SU-DHL-6 (cell line): Measurements from ENCODE around the gene TBATA.

Experiments used
- EZH2phosphoT487 ChIP-seq: fragments of 200-600 bp; sonication (generic), shearing (Covaris generic); conservative IDR thresholded peaks from 2 replicates; pipeline ENCODE4 v1.6.1; 2018; ENCODE audit warnings: mild to moderate bottlenecking, antibody characterized with exemption, low read length, moderate library complexity, mixed read lengths
- TF ChIP-seq, protein P1 (sequence below): fragments of 200-600 bp; sonication (generic); IDR thresholded peaks from one replicate; pipeline ENCODE4 v1.5.1; 2017; ENCODE audit warnings: antibody characterized with exemption, mild to moderate bottlenecking, low read length, moderate library complexity; ENCODE audit not compliant: insufficient read depth, poor library complexity, severe bottlenecking

DNA sequence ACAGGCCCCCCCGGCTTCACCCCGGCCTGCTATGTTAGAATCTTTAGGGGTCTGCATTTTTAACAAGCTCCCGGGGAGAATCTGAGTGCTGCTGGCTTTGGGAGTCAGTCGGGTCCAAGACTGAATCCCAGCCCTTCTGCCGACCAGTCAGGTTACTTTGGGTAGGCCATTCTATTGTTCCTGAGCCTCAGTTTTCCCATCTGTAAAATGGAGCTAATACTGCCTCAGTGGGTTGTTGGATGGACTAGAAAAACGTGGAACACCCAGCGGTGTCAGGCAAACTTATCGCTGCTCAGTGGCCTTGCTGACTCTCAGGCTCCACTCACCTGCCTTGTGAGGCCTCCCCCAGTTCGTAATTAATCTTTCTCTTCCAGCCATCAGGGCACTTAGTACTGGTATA, 11.7 kb downstream of the TBATA start:
- TF ChIP-seq, protein P1, sequence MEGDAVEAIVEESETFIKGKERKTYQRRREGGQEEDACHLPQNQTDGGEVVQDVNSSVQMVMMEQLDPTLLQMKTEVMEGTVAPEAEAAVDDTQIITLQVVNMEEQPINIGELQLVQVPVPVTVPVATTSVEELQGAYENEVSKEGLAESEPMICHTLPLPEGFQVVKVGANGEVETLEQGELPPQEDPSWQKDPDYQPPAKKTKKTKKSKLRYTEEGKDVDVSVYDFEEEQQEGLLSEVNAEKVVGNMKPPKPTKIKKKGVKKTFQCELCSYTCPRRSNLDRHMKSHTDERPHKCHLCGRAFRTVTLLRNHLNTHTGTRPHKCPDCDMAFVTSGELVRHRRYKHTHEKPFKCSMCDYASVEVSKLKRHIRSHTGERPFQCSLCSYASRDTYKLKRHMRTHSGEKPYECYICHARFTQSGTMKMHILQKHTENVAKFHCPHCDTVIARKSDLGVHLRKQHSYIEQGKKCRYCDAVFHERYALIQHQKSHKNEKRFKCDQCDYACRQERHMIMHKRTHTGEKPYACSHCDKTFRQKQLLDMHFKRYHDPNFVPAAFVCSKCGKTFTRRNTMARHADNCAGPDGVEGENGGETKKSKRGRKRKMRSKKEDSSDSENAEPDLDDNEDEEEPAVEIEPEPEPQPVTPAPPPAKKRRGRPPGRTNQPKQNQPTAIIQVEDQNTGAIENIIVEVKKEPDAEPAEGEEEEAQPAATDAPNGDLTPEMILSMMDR, result no peak
- no peak for TF ChIP-seq EZH2phosphoT487
